NCI-H187 treated with DMSO at 0.1 percent for 48 hours (cell line): ENCODE results near the gene PNCK.

ENCODE experiments used
- DNase-seq: peaks from one replicate; lab custom pipeline; 2025; lab: John Stamatoyannopoulos, UW

PNCK gene

DNA sequence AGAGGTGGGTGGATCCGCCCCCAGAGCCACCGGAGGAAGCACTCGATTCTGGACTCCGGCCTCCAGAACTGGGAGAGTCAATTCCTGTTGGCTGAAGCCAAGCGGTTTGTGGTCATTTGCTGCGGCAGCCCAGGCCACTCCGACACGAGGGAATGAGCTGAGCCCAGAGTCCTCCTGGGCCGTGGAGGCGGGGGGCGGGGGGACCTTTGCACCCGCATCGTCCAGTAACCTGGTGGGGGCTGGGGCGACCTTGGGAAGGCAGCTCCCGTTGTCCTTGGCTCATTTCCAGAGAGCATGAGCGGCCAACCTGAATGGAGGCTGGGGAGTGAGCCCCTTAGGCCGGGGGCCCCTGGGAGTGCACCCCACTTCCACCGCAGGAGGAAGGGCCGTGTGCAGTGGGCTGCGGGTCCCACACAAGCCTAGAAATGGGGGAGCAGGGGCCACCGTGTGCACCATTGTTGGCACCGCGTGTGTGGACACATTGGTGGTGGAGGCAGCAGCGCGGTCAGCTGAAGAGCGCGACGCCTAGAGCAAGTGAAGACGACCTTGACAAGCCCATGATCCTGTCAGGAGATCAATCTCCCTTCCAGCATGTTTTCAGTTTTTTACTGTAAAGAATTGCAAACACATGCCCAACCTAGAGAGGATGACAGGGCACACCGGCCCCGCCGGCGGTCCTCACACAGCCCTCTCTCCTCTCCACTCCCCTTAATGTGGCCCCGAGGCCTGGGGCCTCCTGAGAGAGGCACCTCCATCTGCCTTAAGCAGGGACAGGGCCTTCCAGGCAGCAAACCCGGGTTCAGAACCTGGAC lies 46.5 kb downstream of the PNCK start:
- no peak for DNase-seq

GRCh38 chrX:153626025-153626633 lies 47.5 kb downstream of the PNCK start:
- no peak for DNase-seq

DNA sequence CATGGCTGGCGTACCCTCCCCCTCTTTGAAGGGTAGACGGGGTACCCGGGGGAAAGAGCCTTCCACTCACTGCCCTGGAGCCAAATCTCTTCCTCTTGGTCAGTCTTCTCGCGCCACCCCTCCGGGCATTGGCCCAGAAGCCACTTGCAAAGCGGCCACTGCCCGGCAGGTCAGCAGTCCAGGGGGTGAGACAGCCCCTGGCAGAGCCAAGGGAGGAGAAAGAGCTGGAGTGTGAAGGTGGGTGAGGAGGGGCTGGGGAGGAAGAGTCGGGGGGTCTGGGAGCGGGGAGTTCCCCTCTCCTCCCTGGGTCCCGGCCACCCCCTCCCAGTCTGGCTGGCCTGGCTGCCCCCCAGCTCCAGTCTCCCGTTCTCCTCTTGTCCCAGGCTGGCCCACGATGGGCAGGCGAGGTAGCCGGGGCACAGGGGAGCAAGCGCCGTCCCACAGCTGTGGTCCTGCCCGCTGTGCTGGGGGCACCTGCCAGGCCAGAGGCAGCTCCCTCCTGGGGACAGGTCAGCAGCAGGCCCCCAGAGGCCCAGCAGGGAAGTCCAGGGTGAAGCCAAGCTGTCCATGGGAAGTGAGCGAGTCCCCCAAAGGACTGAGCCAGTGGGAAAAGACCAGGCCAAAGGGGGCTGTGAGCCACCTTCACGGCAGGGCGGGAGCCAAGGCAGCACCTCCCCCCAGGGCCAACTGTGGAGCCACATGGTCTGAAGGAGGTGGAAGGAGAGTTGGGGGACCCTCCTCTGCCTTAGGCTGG lies 48.2 kb downstream of the PNCK start:
- no peak for DNase-seq

- DNase-seq, result no peak
These were observed 49.2 kb downstream of the PNCK start for GRCh38 chrX:153624196-153625091.

GRCh38 chrX:153623310-153624029 lies 50.1 kb downstream of the PNCK start:
- DNase-seq, result no peak

DNA sequence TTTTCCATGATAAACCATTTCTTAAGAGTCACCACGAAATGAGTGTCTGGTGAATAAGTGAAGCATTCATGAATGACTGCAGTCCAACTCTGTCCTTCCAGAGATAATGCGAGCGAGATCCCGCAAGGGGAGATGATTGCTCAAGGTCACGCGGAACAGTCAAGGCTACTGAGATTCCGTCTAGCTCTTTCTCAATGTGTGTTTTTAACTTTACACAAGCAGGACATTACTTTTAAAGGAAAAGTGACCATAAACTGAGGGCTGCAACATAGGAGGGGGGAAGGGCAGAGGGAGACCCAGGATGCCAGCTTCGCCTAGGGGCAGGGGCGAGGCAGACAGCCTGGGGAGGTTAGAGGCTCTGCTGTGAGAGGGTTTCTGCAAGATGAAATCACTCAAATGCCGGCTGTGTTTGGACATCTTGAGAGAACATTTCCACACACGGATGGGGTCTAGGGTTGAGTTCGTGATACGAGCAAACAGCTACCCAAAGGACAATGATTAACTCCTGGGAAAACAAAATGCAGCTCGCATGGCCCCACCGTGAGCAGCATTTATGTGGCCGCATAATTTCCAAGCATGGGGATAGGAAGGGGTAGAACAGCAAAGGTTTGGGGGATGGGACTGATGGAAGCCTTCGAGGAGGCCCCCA lies 50.8 kb downstream of the PNCK start:
- no peak for DNase-seq

- no peak for DNase-seq
These were observed 51.5 kb downstream of the PNCK start for GRCh38 chrX:153621949-153622598.

DNA sequence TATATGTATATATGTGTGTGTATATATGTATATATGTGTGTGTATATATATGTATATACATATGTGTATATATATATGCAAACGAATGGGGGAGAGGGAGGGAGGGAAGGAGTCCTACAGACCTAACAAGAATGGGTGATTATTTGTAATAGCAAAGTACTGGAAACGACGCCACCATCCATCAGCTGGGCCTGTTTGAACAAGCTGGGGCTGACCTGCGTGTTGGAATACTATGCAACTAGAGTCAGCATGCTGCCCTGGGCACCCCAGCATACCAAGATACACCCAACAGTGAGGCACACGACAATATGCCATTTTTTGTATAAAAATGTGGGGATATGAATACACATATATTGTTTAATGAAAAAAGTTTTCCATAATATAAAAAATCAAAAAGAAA lies 53.0 kb downstream of the PNCK start:
- no peak for DNase-seq
